Fibroblast of lung (primary cell): ENCODE results near the gene CTNNAL1. TPM values are rescaled to one million over a fixed set of nuclear protein-coding genes. Genes with fewer than 3 reads are reported as not detected.

Source experiments
- DNase-seq, 2 donors: peaks; one replicate each; pipeline versions ENCODE4 v3.0.0 to v3.0.0-alpha.2; 2010; ENCODE audit warnings: low read depth in 2 of 2
- H2AFZ ChIP-seq: 2 replicates; pipeline ENCODE4 v1.5.1; 2012; ENCODE audit warnings: low read length, control low read depth, inconsistent platforms
- H3K27ac ChIP-seq: 2 replicates; pipeline ENCODE4 v1.5.1; 2011; ENCODE audit warnings: low read length, control low read depth; ENCODE audit not compliant: insufficient read depth
- H3K27me3 ChIP-seq: 2 replicates; pipeline ENCODE4 v1.5.1; 2011; ENCODE audit warnings: mild to moderate bottlenecking, low read length; ENCODE audit not compliant: control insufficient read depth, insufficient read depth
- H3K36me3 ChIP-seq: 2 replicates; pipeline ENCODE4 v1.5.1; 2011; ENCODE audit warnings: low read length; ENCODE audit not compliant: control insufficient read depth, insufficient read depth
- H3K4me1 ChIP-seq: 2 replicates; pipeline ENCODE4 v1.5.1; 2011; ENCODE audit warnings: low read length; ENCODE audit not compliant: control insufficient read depth, insufficient read depth; ENCODE audit errors: extremely low read depth
- H3K4me2 ChIP-seq: 2 replicates; pipeline ENCODE4 v1.5.1; 2011; ENCODE audit warnings: low read length, control low read depth; ENCODE audit not compliant: insufficient read depth; ENCODE audit errors: extremely low read depth
- H3K4me3 ChIP-seq, 4 experiments: fragments of 200-600 bp in 1 of 4; sonication (generic) in 1 of 4; replicated peaks in 1 of 4; 2 replicates each; pipeline ENCODE4 v1.5.1; 2011 to 2016; ENCODE audit warnings: low read length in 4 of 4, low read depth in 3 of 4, mild to moderate bottlenecking in 3 of 4, control low read depth in 2 of 4, inconsistent platforms in 1 of 4, mixed read lengths in 1 of 4; ENCODE audit not compliant: insufficient read depth in 1 of 4; ENCODE audit errors: control extremely low read depth in 1 of 4
- H3K79me2 ChIP-seq: 2 replicates; pipeline ENCODE4 v1.5.1; 2012; ENCODE audit warnings: mild to moderate bottlenecking, low read length, inconsistent platforms; ENCODE audit not compliant: control insufficient read depth, insufficient read depth
- H3K9ac ChIP-seq: 2 replicates; pipeline ENCODE4 v1.5.1; 2011; ENCODE audit warnings: mild to moderate bottlenecking, low read length, control low read depth; ENCODE audit not compliant: insufficient read depth
- H3K9me3 ChIP-seq: 2 replicates; pipeline ENCODE4 v1.5.1; 2012; ENCODE audit warnings: low read depth, low read length; ENCODE audit not compliant: control insufficient read depth, insufficient read depth
- H4K20me1 ChIP-seq: 2 replicates; pipeline ENCODE4 v1.5.1; 2011; ENCODE audit warnings: low read length; ENCODE audit not compliant: control insufficient read depth, insufficient read depth; ENCODE audit errors: extremely low read depth
- CTCF ChIP-seq, 2 donors: IDR thresholded peaks in 1 of 2; conservative IDR thresholded peaks in 1 of 2; 1 replicate in 1 of 2; 2 replicates in 1 of 2; pipeline ENCODE4 v1.5.1; 2011 to 2012; ENCODE audit warnings: low read length in 2 of 2, control low read depth in 1 of 2, inconsistent platforms in 1 of 2, low read depth in 1 of 2, mild to moderate bottlenecking in 1 of 2
- EZH2 ChIP-seq: IDR thresholded peaks from 2 replicates; pipeline ENCODE4 v1.5.1; 2012; ENCODE audit warnings: low read length, control low read depth, mild to moderate bottlenecking; ENCODE audit errors: missing control alignments
- polyA plus RNA-seq, 2 donors: library from polyadenylated mRNA; depleted of rRNA in 1 of 2; stranded (reverse) in 1 of 2; unstranded in 1 of 2; fragments of >200 nt; gene quantifications; 2 replicates each; pipeline ENCODE4 v1.2.1, GENCODE V29; 2011 to 2012; ENCODE audit warnings: missing spikeins in 1 of 2
- total RNA-seq: library from RNA; depleted of rRNA; stranded (reverse); fragments of >200 nt; gene quantifications from 2 replicates; pipeline ENCODE4 v1.2.1, GENCODE V29; 2014

CTNNAL1 gene
- total and polyA plus RNA-seq, 2 donors (not counting 1 experiment from before 2014, with no cell fraction given) = 68.4 to 95.2 TPM

- Histone ChIP-seq H3K4me1 (peaks cover 20% of the 10 kb centered on the region), H3K27me3 (no peaks in the 10 kb centered on the region), H3K9me3 (no peaks in the 10 kb centered on the region), H3K27ac (peak overlapping the region; percentile 90), H3K4me2 (peak overlapping the region; percentile 48), H4K20me1 (no peaks in the 10 kb centered on the region), H3K9ac (no peak overlapping the region), H3K4me3 (no peak overlapping the region), H2AFZ (no peak overlapping the region), H3K36me3 (peaks cover 2% of the 10 kb centered on the region), H3K79me2 (peaks cover 26% of the 10 kb centered on the region)
- no peak for DNase-seq
- TF ChIP-seq EZH2 (no peak), CTCF (conservative IDR thresholded peaks at IDR 0.05 in 1 of 2, IDR thresholded peaks at IDR 0.05 in 1 of 2; ENCODE audit: low read depth in 1 of 2, low read length in 2 of 2) (no peak)
Observed at GRCh38 chr9:109014608-109015280, 1.4 kb upstream of the CTNNAL1 start.

- Histone ChIP-seq H2AFZ (peak overlapping the region; percentile 87), H4K20me1 (no peaks in the 10 kb centered on the region), H3K4me3 (peak overlapping the region; percentile 55 to 69 (median 58)), H3K36me3 (peaks cover 2% of the 10 kb centered on the region), H3K27me3 (no peaks in the 10 kb centered on the region), H3K79me2 (peaks cover 34% of the 10 kb centered on the region), H3K27ac (peak overlapping the region; percentile 90), H3K4me2 (peak overlapping the region; percentile 33), H3K9me3 (no peaks in the 10 kb centered on the region), H3K9ac (peak overlapping the region; percentile 58), H3K4me1 (peaks cover 20% of the 10 kb centered on the region)
- TF ChIP-seq CTCF (conservative IDR thresholded peaks at IDR 0.05 in 1 of 2, IDR thresholded peaks at IDR 0.05 in 1 of 2; ENCODE audit: low read depth in 1 of 2, low read length in 2 of 2) (no peak), EZH2 (no peak)
- peak; percentile 68 to 71 for DNase-seq
Observed at GRCh38 chr9:109013679-109014607, 644 bp upstream of the CTNNAL1 start.
